ENCODE data around the gene RABL2A.
"Not testable (repeated sequence)": the region's sequence is repeated elsewhere in the genome, so short reads cannot be mapped to it uniquely, and the experiment has no call there.

Gene RABL2A

GRCh38 chr2:113621002-113621401 lies 6.1 kb upstream of the RABL2A start:
- not testable (repeated sequence) for DNase-seq

GRCh38 chr2:113625906-113626305 lies 1.2 kb upstream of the RABL2A start:
- not testable (repeated sequence) for DNase-seq

- not testable (repeated sequence) for DNase-seq
Measured at GRCh38 chr2:113632849-113633345, 5.8 kb downstream of the RABL2A start.

GRCh38 chr2:113635358-113635757 lies 8.3 kb downstream of the RABL2A start:
- not testable (repeated sequence) for DNase-seq

- not testable (repeated sequence) for DNase-seq
Measured at GRCh38 chr2:113636226-113636625, 9.2 kb downstream of the RABL2A start.

GRCh38 chr2:113638084-113638483 lies 11.0 kb downstream of the RABL2A start:
- not testable (repeated sequence) for DNase-seq

- not testable (repeated sequence) for DNase-seq
Measured at GRCh38 chr2:113646217-113646616, 19.2 kb downstream of the RABL2A start.

- DNase-seq, result not testable (repeated sequence)
Measured at GRCh38 chr2:113650834-113651815, 24.1 kb downstream of the RABL2A start.

GRCh38 chr2:113652599-113652998 lies 25.5 kb downstream of the RABL2A start:
- not testable (repeated sequence) for DNase-seq

- not testable (repeated sequence) for DNase-seq
Measured at GRCh38 chr2:113656031-113656624, 29.1 kb downstream of the RABL2A start.

- DNase-seq, result not testable (repeated sequence)
Measured at GRCh38 chr2:113657735-113658134, 30.7 kb downstream of the RABL2A start.

- DNase-seq, result not testable (repeated sequence)
Measured at GRCh38 chr2:113663285-113664060, 36.4 kb downstream of the RABL2A start.

GRCh38 chr2:113664761-113665533 lies 37.9 kb downstream of the RABL2A start:
- DNase-seq, result not testable (repeated sequence)

- not testable (repeated sequence) for DNase-seq
Measured at GRCh38 chr2:113669013-113669412, 41.9 kb downstream of the RABL2A start.

GRCh38 chr2:113672326-113672932 lies 45.4 kb downstream of the RABL2A start:
- no peak for DNase-seq

GRCh38 chr2:113675875-113676274 lies 48.8 kb downstream of the RABL2A start:
- no peak for DNase-seq

GRCh38 chr2:113676623-113677266 lies 49.7 kb downstream of the RABL2A start:
- DNase-seq, result no peak

GRCh38 chr2:113677330-113677729 lies 50.3 kb downstream of the RABL2A start:
- no peak for DNase-seq

GRCh38 chr2:113679457-113679856 lies 52.4 kb downstream of the RABL2A start:
- DNase-seq, result no peak

GRCh38 chr2:113685471-113685870 lies 58.4 kb downstream of the RABL2A start:
- DNase-seq, result no peak

GRCh38 chr2:113686537-113686936 lies 59.5 kb downstream of the RABL2A start:
- no peak for DNase-seq
